ENCODE measurements around the gene SLC45A3. TPM values are rescaled to one million over a fixed set of nuclear protein-coding genes. Genes with fewer than 3 reads are reported as not detected.

SLC45A3 gene
- total RNA-seq, 1 experiment from 2014 or later: 12.3 TPM

DNA sequence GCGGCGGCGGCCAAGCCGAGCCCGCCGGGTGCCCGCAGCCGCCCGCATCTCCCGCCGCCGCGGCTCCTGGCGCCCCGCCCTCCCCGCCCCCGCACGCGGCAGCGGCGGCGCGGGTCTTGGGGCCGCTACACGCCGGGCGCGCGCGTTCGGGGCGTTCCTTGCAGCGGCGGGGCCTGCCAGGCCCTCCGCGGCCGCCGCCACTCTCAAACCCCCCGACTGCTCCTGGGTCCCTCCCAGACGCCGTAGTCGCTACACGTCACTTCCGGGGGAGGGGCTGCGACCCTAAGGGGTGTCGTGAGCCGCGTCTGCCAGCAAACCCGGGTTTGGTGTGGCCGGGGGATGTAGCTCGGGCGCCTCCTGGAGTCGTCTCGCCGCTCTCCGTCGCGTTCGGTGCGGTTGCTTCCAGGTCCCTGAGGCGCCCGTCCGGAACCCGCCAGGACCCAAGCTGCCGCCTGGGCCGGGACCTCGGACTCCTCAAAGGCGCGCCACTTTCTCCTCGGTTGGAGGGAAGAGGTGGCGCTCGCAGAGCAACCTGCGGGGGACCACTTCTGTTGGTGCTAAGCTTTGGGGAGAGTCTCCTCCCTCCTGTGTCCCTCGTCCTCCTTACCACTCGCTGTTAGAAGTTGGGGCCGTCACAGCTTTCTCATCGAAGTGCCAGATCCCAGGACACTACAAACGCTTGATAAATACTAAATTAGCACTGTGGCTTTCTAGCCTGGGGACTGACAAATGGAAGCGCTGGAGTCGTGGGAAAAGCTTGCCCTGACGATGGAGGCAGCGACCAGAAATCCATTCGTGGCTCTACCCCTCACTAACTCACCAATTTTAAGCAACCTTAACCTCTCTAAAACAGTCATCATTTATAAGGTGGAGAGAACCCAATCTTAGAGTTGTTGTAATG is 48.3 kb downstream of the SLC45A3 start, which contains the start of gene ELK4:
Gene ELK4 (minus strand): TSS at position 244 of the 901 bp plus-strand sequence. CDS start 8,129 bp downstream, outside the sequence.
- no peaks in the 10 kb centered on the region for H3K27me3 ChIP-seq (ENCODE audit: insufficient read depth, low read length)
- intact Hi-C loops (cut with micrococcal nuclease): loop anchor here (1.0 to 10.0 kb wide), 3 partner anchors 40 to 357 kb away; no protein-coding TSS in a partner anchor
- TSS peak; percentile 93 for BruUV-seq (replicated peaks)
- peaks cover 14 to 16% of the 10 kb centered on the region in 2 experiments; a peak in 3 of 4 replicates for H3K4me1 ChIP-seq (ENCODE audit: control insufficient read depth in 1 of 2, insufficient read depth in 2 of 2, low read length in 2 of 2)
- peak within 1 kb of the TSS; percentile 80 for H3K4me2 ChIP-seq (ENCODE audit: low read length)
- peaks cover 40% of the 10 kb centered on the region for H3K79me2 ChIP-seq (ENCODE audit: insufficient read depth, low read length)
- H3K27ac ChIP-seq (ENCODE audit: low read depth, low read length): peak within 1 kb of the TSS; percentile 96
- DNase-seq (ENCODE audit: low read depth, low spot score): peak; percentile 96
- peak within 1 kb of the TSS; percentile 65 to 88 for H3K4me3 ChIP-seq (replicated peaks in 1 of 2; ENCODE audit: low read depth in 1 of 2, low read length in 2 of 2)
- RAD21 ChIA-PET (ENCODE audit: low non-redundant PET in 1 of 2, low total read pairs in 2 of 2, uncharacterized antibody in 2 of 2, unreplicated experiment in 2 of 2): interaction anchor here in 1 of 2 experiments (1.3 to 1.7 kb wide), 2 partner anchors 26 to 40 kb away, joined by 4 read pairs; no protein-coding TSS in a partner anchor
- H2AFZ ChIP-seq (ENCODE audit: low read depth, low read length, poor library complexity, severe bottlenecking): no peak within 1 kb of the TSS
- CTCF ChIA-PET: interaction anchor here (1.0 to 2.8 kb wide), 9 partner anchors 26 to 358 kb away, joined by 3 to 21 read pairs (median 6); no protein-coding TSS in a partner anchor
- H3K9me2 ChIP-seq (ENCODE audit: insufficient read depth): no peaks in the 10 kb centered on the region
- H4K20me1 ChIP-seq (ENCODE audit: insufficient read depth): no peaks in the 10 kb centered on the region
- ATAC-seq: peak; percentile 87
- no peaks in the 10 kb centered on the region for H3K9me3 ChIP-seq (ENCODE audit: control insufficient read depth in 1 of 2, insufficient read depth in 1 of 2, low read depth in 1 of 2, low read length in 2 of 2)
- POLR2A ChIA-PET: interaction anchor here (0.7 to 2.0 kb wide), 14 partner anchors 8 to 117 kb away, joined by 3 to 6 read pairs (median 4); no protein-coding TSS in a partner anchor
- H3K9ac ChIP-seq (ENCODE audit: low read length): peak within 1 kb of the TSS; percentile 88
- no peaks in the 10 kb centered on the region; a peak in 1 of 4 replicates for H3K36me3 ChIP-seq (ENCODE audit: control insufficient read depth in 1 of 2, insufficient read depth in 2 of 2, low read length in 2 of 2)
- TF ChIP-seq CTCF (IDR thresholded peaks at IDR 0.05 in 2 of 3, conservative IDR thresholded peaks at IDR 0.05 in 1 of 3; ENCODE audit: borderline replicate concordance in 1 of 3, insufficient read depth in 1 of 3, low read depth in 2 of 3, low read length in 2 of 3): peak; percentile 54 to 72 (median 56); a peak in 5 of 6 replicates
- no peak; the same call in 1 of the 2 replicates for TF ChIP-seq ELF1 (IDR thresholded peaks at IDR 0.05; ENCODE audit: borderline replicate concordance, low read depth)
- TF ChIP-seq, protein P1, sequence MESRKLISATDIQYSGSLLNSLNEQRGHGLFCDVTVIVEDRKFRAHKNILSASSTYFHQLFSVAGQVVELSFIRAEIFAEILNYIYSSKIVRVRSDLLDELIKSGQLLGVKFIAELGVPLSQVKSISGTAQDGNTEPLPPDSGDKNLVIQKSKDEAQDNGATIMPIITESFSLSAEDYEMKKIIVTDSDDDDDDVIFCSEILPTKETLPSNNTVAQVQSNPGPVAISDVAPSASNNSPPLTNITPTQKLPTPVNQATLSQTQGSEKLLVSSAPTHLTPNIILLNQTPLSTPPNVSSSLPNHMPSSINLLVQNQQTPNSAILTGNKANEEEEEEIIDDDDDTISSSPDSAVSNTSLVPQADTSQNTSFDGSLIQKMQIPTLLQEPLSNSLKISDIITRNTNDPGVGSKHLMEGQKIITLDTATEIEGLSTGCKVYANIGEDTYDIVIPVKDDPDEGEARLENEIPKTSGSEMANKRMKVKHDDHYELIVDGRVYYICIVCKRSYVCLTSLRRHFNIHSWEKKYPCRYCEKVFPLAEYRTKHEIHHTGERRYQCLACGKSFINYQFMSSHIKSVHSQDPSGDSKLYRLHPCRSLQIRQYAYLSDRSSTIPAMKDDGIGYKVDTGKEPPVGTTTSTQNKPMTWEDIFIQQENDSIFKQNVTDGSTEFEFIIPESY (IDR thresholded peaks at IDR 0.05; ENCODE audit: extremely low read depth, insufficient replicate concordance, low read length): peak; percentile 86
- peak; percentile 79 for TF ChIP-seq MAX (IDR thresholded peaks at IDR 0.05)
- no peak for TF ChIP-seq ZNF274 (IDR thresholded peaks at IDR 0.05; ENCODE audit: low read depth, low read length)
- peak; percentile 78 for TF ChIP-seq RAD21 (IDR thresholded peaks at IDR 0.05; ENCODE audit: low read depth)
- no peak; the same call in 1 of the 2 replicates for TF ChIP-seq JUND (IDR thresholded peaks at IDR 0.05)
- peak; percentile 65 for TF ChIP-seq ZFX (IDR thresholded peaks at IDR 0.05)
- TF ChIP-seq ATF3 (IDR thresholded peaks at IDR 0.05): no peak
- no peak for TF ChIP-seq CBX3 (IDR thresholded peaks at IDR 0.05; ENCODE audit: low read depth)
- no peak for TF ChIP-seq EZH2phosphoT487 (IDR thresholded peaks at IDR 0.05; ENCODE audit: borderline replicate concordance)
- peak; percentile 96 for TF ChIP-seq SP1 (IDR thresholded peaks at IDR 0.05; ENCODE audit: low read depth)
- TF ChIP-seq SRF (IDR thresholded peaks at IDR 0.05; ENCODE audit: low read depth): no peak
- peak; percentile 57; the same call in 1 of the 2 replicates for TF ChIP-seq EGR1 (IDR thresholded peaks at IDR 0.05; ENCODE audit: low read depth)
- TF ChIP-seq, protein P2, sequence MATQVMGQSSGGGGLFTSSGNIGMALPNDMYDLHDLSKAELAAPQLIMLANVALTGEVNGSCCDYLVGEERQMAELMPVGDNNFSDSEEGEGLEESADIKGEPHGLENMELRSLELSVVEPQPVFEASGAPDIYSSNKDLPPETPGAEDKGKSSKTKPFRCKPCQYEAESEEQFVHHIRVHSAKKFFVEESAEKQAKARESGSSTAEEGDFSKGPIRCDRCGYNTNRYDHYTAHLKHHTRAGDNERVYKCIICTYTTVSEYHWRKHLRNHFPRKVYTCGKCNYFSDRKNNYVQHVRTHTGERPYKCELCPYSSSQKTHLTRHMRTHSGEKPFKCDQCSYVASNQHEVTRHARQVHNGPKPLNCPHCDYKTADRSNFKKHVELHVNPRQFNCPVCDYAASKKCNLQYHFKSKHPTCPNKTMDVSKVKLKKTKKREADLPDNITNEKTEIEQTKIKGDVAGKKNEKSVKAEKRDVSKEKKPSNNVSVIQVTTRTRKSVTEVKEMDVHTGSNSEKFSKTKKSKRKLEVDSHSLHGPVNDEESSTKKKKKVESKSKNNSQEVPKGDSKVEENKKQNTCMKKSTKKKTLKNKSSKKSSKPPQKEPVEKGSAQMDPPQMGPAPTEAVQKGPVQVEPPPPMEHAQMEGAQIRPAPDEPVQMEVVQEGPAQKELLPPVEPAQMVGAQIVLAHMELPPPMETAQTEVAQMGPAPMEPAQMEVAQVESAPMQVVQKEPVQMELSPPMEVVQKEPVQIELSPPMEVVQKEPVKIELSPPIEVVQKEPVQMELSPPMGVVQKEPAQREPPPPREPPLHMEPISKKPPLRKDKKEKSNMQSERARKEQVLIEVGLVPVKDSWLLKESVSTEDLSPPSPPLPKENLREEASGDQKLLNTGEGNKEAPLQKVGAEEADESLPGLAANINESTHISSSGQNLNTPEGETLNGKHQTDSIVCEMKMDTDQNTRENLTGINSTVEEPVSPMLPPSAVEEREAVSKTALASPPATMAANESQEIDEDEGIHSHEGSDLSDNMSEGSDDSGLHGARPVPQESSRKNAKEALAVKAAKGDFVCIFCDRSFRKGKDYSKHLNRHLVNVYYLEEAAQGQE (IDR thresholded peaks at IDR 0.05; ENCODE audit: low read depth): no peak
- peak; percentile 45 for TF ChIP-seq TCF7L2 (IDR thresholded peaks at IDR 0.05; ENCODE audit: borderline replicate concordance, extremely low read depth, insufficient read depth, insufficient read length)
- TF ChIP-seq CEBPB (IDR thresholded peaks at IDR 0.05; ENCODE audit: low read depth): no peak
